Stomach (tissue), 4 donors: ENCODE results near the gene TPPP.
"Not testable (repeated sequence)": the region's sequence is repeated elsewhere in the genome, so short reads cannot be mapped to it uniquely, and the experiment has no call there.

Source experiments
- EP300 ChIP-seq: sonication (generic); formaldehyde crosslinking; IDR thresholded peaks from one replicate; pipeline ENCODE4 v1.6.1; 2017; ENCODE audit warnings: antibody characterized with exemption
- POLR2A ChIP-seq, 4 donors: fragments of 450-650 bp; IDR thresholded peaks; one replicate each; pipeline ENCODE4 v1.6.1; 2016; ENCODE audit warnings: antibody characterized with exemption in 4 of 4, control low read depth in 2 of 4, mild to moderate bottlenecking in 1 of 4, moderate library complexity in 1 of 4
- POLR2AphosphoS5 ChIP-seq, 3 donors: sonication (generic); formaldehyde crosslinking; IDR thresholded peaks; one replicate each; pipeline ENCODE4 v1.6.1; 2016; ENCODE audit warnings: antibody characterized with exemption in 3 of 3
- TF ChIP-seq, protein P1 (sequence below), 7 experiments: fragments of 450-650 bp in 4 of 7; fragments of 200-600 bp in 3 of 7; sonication (generic) in 3 of 7; IDR thresholded peaks; one replicate each; pipeline ENCODE4 v1.5.1; 2016 to 2019; ENCODE audit warnings: antibody characterized with exemption in 7 of 7, control low read depth in 2 of 7, mild to moderate bottlenecking in 1 of 7

DNA sequence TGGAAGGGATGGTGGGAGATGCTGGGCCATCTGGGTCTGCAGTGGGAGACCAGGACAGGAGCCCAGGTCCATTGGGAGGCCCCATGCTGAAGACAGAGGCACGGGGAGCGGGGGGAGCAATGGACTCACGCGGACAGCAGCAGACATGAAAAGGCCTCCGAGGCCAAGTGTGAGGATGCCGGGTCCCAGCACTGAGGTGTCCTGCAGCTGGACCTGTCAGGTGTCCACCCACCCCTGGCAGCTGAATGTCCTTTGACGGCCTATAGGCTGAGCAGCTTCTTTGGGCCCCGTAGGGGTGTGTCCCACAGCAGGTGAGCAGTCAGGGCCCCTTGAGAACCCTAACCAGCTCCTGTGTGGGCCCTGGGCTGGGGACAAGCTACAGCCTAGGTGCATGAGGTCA is 3.0 kb upstream of the TPPP start:
- TF ChIP-seq, protein P1, sequence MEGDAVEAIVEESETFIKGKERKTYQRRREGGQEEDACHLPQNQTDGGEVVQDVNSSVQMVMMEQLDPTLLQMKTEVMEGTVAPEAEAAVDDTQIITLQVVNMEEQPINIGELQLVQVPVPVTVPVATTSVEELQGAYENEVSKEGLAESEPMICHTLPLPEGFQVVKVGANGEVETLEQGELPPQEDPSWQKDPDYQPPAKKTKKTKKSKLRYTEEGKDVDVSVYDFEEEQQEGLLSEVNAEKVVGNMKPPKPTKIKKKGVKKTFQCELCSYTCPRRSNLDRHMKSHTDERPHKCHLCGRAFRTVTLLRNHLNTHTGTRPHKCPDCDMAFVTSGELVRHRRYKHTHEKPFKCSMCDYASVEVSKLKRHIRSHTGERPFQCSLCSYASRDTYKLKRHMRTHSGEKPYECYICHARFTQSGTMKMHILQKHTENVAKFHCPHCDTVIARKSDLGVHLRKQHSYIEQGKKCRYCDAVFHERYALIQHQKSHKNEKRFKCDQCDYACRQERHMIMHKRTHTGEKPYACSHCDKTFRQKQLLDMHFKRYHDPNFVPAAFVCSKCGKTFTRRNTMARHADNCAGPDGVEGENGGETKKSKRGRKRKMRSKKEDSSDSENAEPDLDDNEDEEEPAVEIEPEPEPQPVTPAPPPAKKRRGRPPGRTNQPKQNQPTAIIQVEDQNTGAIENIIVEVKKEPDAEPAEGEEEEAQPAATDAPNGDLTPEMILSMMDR (IDR thresholded peaks at IDR 0.05): not testable (repeated sequence)
- not testable (repeated sequence) for TF ChIP-seq POLR2AphosphoS5 (IDR thresholded peaks at IDR 0.05); POLR2A (IDR thresholded peaks at IDR 0.05); EP300
